ENCODE data around the gene LAMC1.

Gene LAMC1

GRCh38 chr1:183193963-183194525 is 170.8 kb downstream of the LAMC1 start:
- in situ Hi-C loops (cut with HindIII; ENCODE audit: low pct_unique_long_range_greater_than_20kb, low sequenced_read_pairs), result no loop called here
- DNase-seq (ENCODE audit: low read depth in 1 of 2, low spot score in 1 of 2), result no peak
- TF ChIP-seq JUND (IDR thresholded peaks at IDR 0.05; ENCODE audit: low read depth), result no peak

GRCh38 chr1:183194527-183195141 is 171.4 kb downstream of the LAMC1 start:
- in situ Hi-C loops (cut with HindIII; ENCODE audit: low pct_unique_long_range_greater_than_20kb, low sequenced_read_pairs), result no loop called here
- no peak for DNase-seq (ENCODE audit: low read depth in 1 of 2, low spot score in 1 of 2)
- TF ChIP-seq JUND (IDR thresholded peaks at IDR 0.05; ENCODE audit: low read depth), result no peak

GRCh38 chr1:183195142-183195574 is 171.9 kb downstream of the LAMC1 start:
- in situ Hi-C loops (cut with HindIII; ENCODE audit: low pct_unique_long_range_greater_than_20kb, low sequenced_read_pairs), result no loop called here
- DNase-seq (ENCODE audit: low read depth in 1 of 2, low spot score in 1 of 2), result no peak
- no peak for TF ChIP-seq JUND (IDR thresholded peaks at IDR 0.05; ENCODE audit: low read depth)
